MM.1S (cell line): ENCODE results near the gene ECSCR.

Experiments used
- CTCF ChIP-seq: fragments of 300-600 bp; sonication (generic); IDR thresholded peaks from 2 replicates; pipeline ENCODE4 v1.5.1; 2016; ENCODE audit warnings: antibody characterized with exemption, low read length, mixed read lengths
- EZH2 ChIP-seq: fragments of 300-600 bp; sonication (generic); optimal IDR thresholded peaks from 2 replicates; pipeline ENCODE3; 2017; ENCODE audit warnings: low read depth, mild to moderate bottlenecking, antibody characterized with exemption, low read length, mixed read lengths
- EZH2phosphoT487 ChIP-seq: fragments of 300-600 bp; sonication (generic); IDR thresholded peaks from 2 replicates; pipeline ENCODE4 v1.6.1; 2018; ENCODE audit warnings: antibody characterized with exemption, low read length

- TF ChIP-seq CTCF (no peak), EZH2 (no peak), EZH2phosphoT487 (no peak)
Measured at GRCh38 chr5:139408191-139408590, 54.4 kb downstream of the ECSCR start.
